Muscle layer of colon (tissue), 2 donors: Measurements from ENCODE around the gene GXYLT1.
A peak's percentile ranks its signal among the peaks of the same experiment; 100 is the strongest.

Experiments used
- H3K27ac ChIP-seq: one replicate; pipeline ENCODE4 v1.7.0; 2013; ENCODE audit warnings: low read depth, mild to moderate bottlenecking, low read length, moderate library complexity
- H3K27me3 ChIP-seq, 2 donors: one replicate each; pipeline ENCODE4 v1.7.0; 2013; ENCODE audit warnings: low read length in 2 of 2, mild to moderate bottlenecking in 2 of 2; ENCODE audit not compliant: insufficient read depth in 2 of 2, control insufficient read depth in 1 of 2
- H3K36me3 ChIP-seq: one replicate; pipeline ENCODE4 v1.7.0; 2013; ENCODE audit warnings: mild to moderate bottlenecking, low read length; ENCODE audit not compliant: insufficient read depth
- H3K4me1 ChIP-seq: one replicate; pipeline ENCODE4 v1.7.0; 2013; ENCODE audit warnings: mild to moderate bottlenecking, low read length; ENCODE audit not compliant: insufficient read depth
- H3K4me3 ChIP-seq, 2 donors: one replicate each; pipeline ENCODE4 v1.7.0; 2013; ENCODE audit warnings: low read length in 2 of 2, low read depth in 1 of 2, mild to moderate bottlenecking in 1 of 2, moderate library complexity in 1 of 2
- H3K9ac ChIP-seq: one replicate; pipeline ENCODE4 v1.7.0; 2013; ENCODE audit warnings: low read length
- H3K9me3 ChIP-seq: one replicate; pipeline ENCODE4 v1.7.0; 2013; ENCODE audit warnings: mild to moderate bottlenecking, low read length
- donor health status: abdominal sarcoma.
- donor health status: Adenocarcinoma of cecum.

Gene GXYLT1

GRCh38 chr12:42143452-42144157 lies 1.1 kb downstream of the GXYLT1 start:
- Histone ChIP-seq H3K4me3 (peak overlapping the region; percentile 47 to 83), H3K27ac (peak overlapping the region; percentile 71), H3K36me3 (no peaks in the 10 kb centered on the region), H3K9ac (peak overlapping the region; percentile 18), H3K27me3 (no peaks in the 10 kb centered on the region), H3K9me3 (no peaks in the 10 kb centered on the region), H3K4me1 (peaks cover 13% of the 10 kb centered on the region)

DNA sequence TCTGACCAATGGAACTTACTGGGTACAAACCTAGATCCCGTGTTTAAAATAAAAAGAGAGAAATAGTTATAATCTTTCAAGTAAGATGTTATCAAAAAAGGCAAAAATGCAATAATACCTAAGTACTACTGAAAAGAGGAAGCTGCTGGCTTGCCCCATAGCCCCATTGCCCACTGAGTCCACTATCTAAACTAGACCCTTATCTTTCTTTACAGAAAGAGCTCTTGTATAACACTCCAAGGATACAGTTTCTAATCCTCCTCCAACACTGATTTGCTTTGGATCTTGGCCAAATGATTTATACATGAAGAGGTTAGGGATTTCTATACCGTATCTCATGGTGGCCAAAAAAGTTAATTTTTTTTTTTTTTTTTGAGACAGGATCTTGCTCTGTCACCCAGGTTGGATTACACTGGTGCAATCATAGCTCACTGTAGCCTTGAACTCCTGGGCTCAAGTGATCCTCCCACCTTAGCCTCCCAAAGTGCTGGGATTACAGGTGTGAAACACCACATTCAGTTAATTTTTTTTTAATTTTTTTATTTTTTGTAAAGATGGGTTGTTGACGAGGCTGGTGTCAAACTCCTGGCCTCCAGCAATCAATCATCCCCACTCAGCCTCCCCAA lies 2.6 kb downstream of the GXYLT1 start:
- H3K27ac ChIP-seq, result no peak overlapping the region
- H3K9me3 ChIP-seq, result no peaks in the 10 kb centered on the region
- H3K9ac ChIP-seq, result no peak overlapping the region
- H3K4me3 ChIP-seq, result no peak overlapping the region
- no peaks in the 10 kb centered on the region for H3K36me3 ChIP-seq
- H3K4me1 ChIP-seq, result peaks cover 13% of the 10 kb centered on the region
- H3K27me3 ChIP-seq, result no peaks in the 10 kb centered on the region

GRCh38 chr12:42140901-42141300 lies 3.8 kb downstream of the GXYLT1 start:
- Histone ChIP-seq H3K9me3 (no peaks in the 10 kb centered on the region), H3K36me3 (no peaks in the 10 kb centered on the region), H3K27me3 (no peaks in the 10 kb centered on the region), H3K4me1 (peaks cover 13% of the 10 kb centered on the region), H3K4me3 (no peak overlapping the region), H3K9ac (no peak overlapping the region), H3K27ac (no peak overlapping the region)

GRCh38 chr12:42135259-42135814 lies 9.3 kb downstream of the GXYLT1 start:
- peaks cover 8% of the 10 kb centered on the region for H3K4me1 ChIP-seq
- no peak overlapping the region for H3K27ac ChIP-seq
- no peaks in the 10 kb centered on the region for H3K27me3 ChIP-seq
- no peaks in the 10 kb centered on the region for H3K9me3 ChIP-seq
- no peak overlapping the region for H3K9ac ChIP-seq
- no peaks in the 10 kb centered on the region for H3K36me3 ChIP-seq
- H3K4me3 ChIP-seq, result no peak overlapping the region

- Histone ChIP-seq H3K27me3 (no peaks in the 10 kb centered on the region), H3K4me3 (no peak overlapping the region), H3K36me3 (no peaks in the 10 kb centered on the region), H3K9ac (no peak overlapping the region), H3K4me1 (peaks cover 8% of the 10 kb centered on the region), H3K9me3 (no peaks in the 10 kb centered on the region), H3K27ac (no peak overlapping the region)
Measured at GRCh38 chr12:42130672-42131402, 13.8 kb downstream of the GXYLT1 start.

GRCh38 chr12:42129595-42130204 lies 15.0 kb downstream of the GXYLT1 start:
- H3K4me1 ChIP-seq, result peaks cover 8% of the 10 kb centered on the region
- no peak overlapping the region for H3K9ac ChIP-seq
- no peaks in the 10 kb centered on the region for H3K9me3 ChIP-seq
- no peak overlapping the region for H3K27ac ChIP-seq
- H3K27me3 ChIP-seq, result no peaks in the 10 kb centered on the region
- no peaks in the 10 kb centered on the region for H3K36me3 ChIP-seq
- H3K4me3 ChIP-seq, result no peak overlapping the region

DNA sequence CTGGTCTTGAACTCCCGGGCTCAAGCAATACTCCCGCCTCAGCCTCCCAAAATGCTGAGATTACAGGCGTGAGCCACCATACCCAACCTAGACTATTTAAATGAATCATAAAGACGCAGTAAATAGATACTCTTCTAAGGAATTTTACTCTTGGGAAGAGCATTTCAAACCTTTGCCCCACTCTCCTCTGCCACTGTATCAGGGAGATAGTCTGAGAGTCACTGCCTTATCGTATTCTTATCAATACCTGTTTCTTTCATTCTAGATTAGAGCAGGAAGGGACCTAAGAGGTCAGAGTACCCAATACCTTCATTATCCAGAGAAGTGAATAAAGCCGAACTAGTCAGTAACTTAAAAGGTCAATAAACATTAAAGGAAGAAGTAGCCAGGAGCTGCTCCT lies 15.8 kb downstream of the GXYLT1 start:
- no peaks in the 10 kb centered on the region for H3K27me3 ChIP-seq
- no peak overlapping the region for H3K9ac ChIP-seq
- H3K4me3 ChIP-seq, result no peak overlapping the region
- no peaks in the 10 kb centered on the region for H3K36me3 ChIP-seq
- H3K9me3 ChIP-seq, result no peaks in the 10 kb centered on the region
- peaks cover 8% of the 10 kb centered on the region for H3K4me1 ChIP-seq
- H3K27ac ChIP-seq, result no peak overlapping the region

- H3K9ac ChIP-seq, result no peak overlapping the region
- H3K9me3 ChIP-seq, result no peaks in the 10 kb centered on the region
- no peaks in the 10 kb centered on the region for H3K27me3 ChIP-seq
- no peak overlapping the region for H3K4me3 ChIP-seq
- H3K4me1 ChIP-seq, result peaks cover 8% of the 10 kb centered on the region
- H3K27ac ChIP-seq, result no peak overlapping the region
- no peaks in the 10 kb centered on the region for H3K36me3 ChIP-seq
Measured at GRCh38 chr12:42128327-42128726, 16.3 kb downstream of the GXYLT1 start.

GRCh38 chr12:42126963-42127362 lies 17.7 kb downstream of the GXYLT1 start:
- Histone ChIP-seq H3K9me3 (no peaks in the 10 kb centered on the region), H3K9ac (no peak overlapping the region), H3K4me3 (no peak overlapping the region), H3K36me3 (no peaks in the 10 kb centered on the region), H3K4me1 (peaks cover 8% of the 10 kb centered on the region), H3K27me3 (no peaks in the 10 kb centered on the region), H3K27ac (no peak overlapping the region)

DNA sequence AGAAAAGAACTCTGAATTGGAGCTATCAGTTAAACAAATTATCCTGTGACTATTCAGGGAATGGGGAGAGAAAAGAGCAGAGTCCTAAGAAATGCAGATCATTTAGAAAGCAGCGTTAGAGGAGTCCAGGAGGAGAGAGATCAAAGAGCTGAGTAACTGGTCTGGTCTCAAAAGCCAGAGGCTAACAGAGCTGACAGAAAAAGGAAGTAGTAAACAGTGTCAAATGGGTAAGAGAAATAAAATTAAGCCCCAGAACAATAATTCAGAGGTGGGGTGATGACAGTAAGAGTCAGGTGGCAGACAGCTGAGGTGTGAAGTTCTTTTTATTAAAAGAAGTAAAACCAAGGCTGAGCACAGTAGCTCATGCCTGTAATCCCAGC lies 19.3 kb downstream of the GXYLT1 start:
- Histone ChIP-seq H3K9ac (no peak overlapping the region), H3K4me3 (no peak overlapping the region), H3K27ac (no peak overlapping the region), H3K27me3 (no peaks in the 10 kb centered on the region), H3K36me3 (no peaks in the 10 kb centered on the region), H3K4me1 (peaks cover under 1% of the 10 kb centered on the region), H3K9me3 (no peaks in the 10 kb centered on the region)

DNA sequence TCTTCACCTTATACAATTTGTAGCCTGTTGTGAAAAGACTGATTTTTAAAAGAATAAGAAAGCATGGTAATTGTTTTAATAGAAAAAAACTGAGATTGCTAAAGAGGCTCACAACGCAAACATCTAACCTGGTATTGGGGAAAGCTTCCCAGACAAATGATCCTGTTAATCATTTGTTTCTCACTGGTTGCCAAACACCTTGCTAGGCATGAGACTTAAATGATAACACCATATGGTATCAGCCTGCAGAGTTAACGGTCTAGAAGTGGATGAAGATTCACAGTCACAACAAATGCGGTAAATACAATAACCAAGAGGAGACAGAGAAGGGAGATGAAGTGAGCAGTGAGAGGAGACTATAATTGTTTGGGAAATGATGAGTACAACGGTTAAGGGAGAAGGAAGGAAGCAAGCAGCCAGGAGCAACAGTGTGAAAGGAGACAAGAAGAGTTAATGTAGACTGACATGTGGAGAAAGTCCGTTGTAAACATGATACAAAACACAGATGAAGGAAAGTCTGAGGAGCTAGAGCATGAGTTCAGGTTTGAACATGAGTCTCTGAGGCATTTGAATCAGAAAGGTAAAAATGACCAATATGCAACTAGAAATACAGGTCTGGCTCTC lies 19.8 kb downstream of the GXYLT1 start:
- H3K9ac ChIP-seq, result no peak overlapping the region
- no peaks in the 10 kb centered on the region for H3K9me3 ChIP-seq
- H3K27ac ChIP-seq, result no peak overlapping the region
- H3K36me3 ChIP-seq, result no peaks in the 10 kb centered on the region
- H3K27me3 ChIP-seq, result no peaks in the 10 kb centered on the region
- H3K4me1 ChIP-seq, result no peaks in the 10 kb centered on the region
- no peak overlapping the region for H3K4me3 ChIP-seq
